PC-3 (cell line): ENCODE data around the gene DNAH1. TPM values are rescaled to one million over a fixed set of nuclear protein-coding genes. Genes with fewer than 3 reads are reported as not detected.
A peak's percentile ranks its signal among the peaks of the same experiment; 100 is the strongest.

Experiments used
- ATAC-seq: fragments of 200-7000 bp; cut with Tn5 transposase; 2 replicates; pipeline ENCODE4 v1.9.1; 2020; ENCODE audit warnings: mild to moderate bottlenecking, moderate library complexity
- BruUV-seq: library from RNA; stranded (reverse); fragments of 400-500 nt; replicated peaks from 2 replicates; lab custom pipeline; 2021; lab: Mats Ljungman, UMichigan
- CTCF ChIA-PET: fragments of 300-600 bp; sonication (Branson Sonifier 250); formaldehyde crosslinking; loops from one replicate; lab custom pipeline; 2022; ENCODE audit warnings: antibody characterized with exemption; lab: Charles Lee
- POLR2A ChIA-PET: fragments of 300-600 bp; sonication (Branson Sonifier 250); formaldehyde crosslinking; loops from one replicate; lab custom pipeline; 2022; ENCODE audit warnings: antibody characterized with exemption; ENCODE audit not compliant: unreplicated experiment; lab: Charles Lee
- DNase-seq: peaks from one replicate; pipeline ENCODE4 v3.0.0-alpha.2; 2015
- H2AFZ ChIP-seq: fragments of 300-600 bp; sonication (generic); 2 replicates; pipeline ENCODE4 v1.6.0; 2016; ENCODE audit warnings: antibody characterized with exemption, low read length
- H3F3A ChIP-seq: fragments of 300-600 bp; sonication (generic); one replicate; pipeline ENCODE4 v1.6.0; 2017; ENCODE audit warnings: antibody characterized with exemption, low read length, control low read depth, mild to moderate bottlenecking; ENCODE audit not compliant: unreplicated experiment
- H3K27ac ChIP-seq: fragments of 300-600 bp; sonication (generic); 2 replicates; pipeline ENCODE4 v1.5.1; 2016; ENCODE audit warnings: mild to moderate bottlenecking, low read length
- H3K27me3 ChIP-seq: fragments of 300-600 bp; sonication (generic); 2 replicates; pipeline ENCODE4 v1.6.1; 2016; ENCODE audit warnings: low read length, mixed read lengths
- H3K36me3 ChIP-seq: fragments of 300-600 bp; sonication (generic); 2 replicates; pipeline ENCODE4 v1.6.1; 2016; ENCODE audit warnings: low read depth, mixed run types, low read length, mixed read lengths
- H3K4me1 ChIP-seq: fragments of 300-600 bp; sonication (generic); 2 replicates; pipeline ENCODE4 v1.5.1; 2016; ENCODE audit warnings: low read length; ENCODE audit not compliant: insufficient read depth
- H3K4me2 ChIP-seq: fragments of 300-600 bp; sonication (generic); 2 replicates; pipeline ENCODE4 v1.6.0; 2016; ENCODE audit warnings: low read length
- H3K4me3 ChIP-seq: fragments of 300-600 bp; sonication (generic); 2 replicates; pipeline ENCODE4 v1.5.1; 2016; ENCODE audit warnings: mild to moderate bottlenecking, low read length, mixed read lengths
- H3K79me2 ChIP-seq: fragments of 300-600 bp; sonication (generic); 2 replicates; pipeline ENCODE4 v1.6.1; 2017; ENCODE audit warnings: low read length, mixed read lengths
- H3K9ac ChIP-seq: fragments of 300-600 bp; sonication (generic); 2 replicates; pipeline ENCODE4 v1.6.0; 2016; ENCODE audit warnings: mild to moderate bottlenecking, low read length
- H3K9me2 ChIP-seq: fragments of 300-600 bp; sonication (generic); replicated peaks from 2 replicates; pipeline ENCODE4 v1.6.1; 2016; ENCODE audit warnings: mixed run types, low read length, mixed read lengths
- H3K9me3 ChIP-seq: fragments of 300-600 bp; sonication (generic); 2 replicates; pipeline ENCODE4 v1.6.1; 2016; ENCODE audit warnings: low read length, mixed read lengths
- H4K20me1 ChIP-seq: fragments of 300-600 bp; sonication (generic); 2 replicates; pipeline ENCODE4 v1.6.1; 2016; ENCODE audit warnings: low read length, mixed read lengths
- EZH2 ChIP-seq: fragments of 300-600 bp; sonication (generic); IDR thresholded peaks from one replicate; pipeline ENCODE4 v1.6.1; 2017; ENCODE audit warnings: antibody characterized with exemption, mild to moderate bottlenecking, low read length; ENCODE audit not compliant: unreplicated experiment
- EZH2phosphoT487 ChIP-seq: fragments of 300-600 bp; sonication (generic); IDR thresholded peaks from 2 replicates; pipeline ENCODE4 v1.6.1; 2018; ENCODE audit warnings: mild to moderate bottlenecking, antibody characterized with exemption, low read length, borderline replicate concordance
- intact Hi-C: fragments of 100-400 bp; cut with micrococcal nuclease; formaldehyde crosslinking; loops from 2 replicates; pipeline ENCODE4 v1.9.0; 2023
- total RNA-seq: library from RNA; depleted of rRNA; stranded (reverse); fragments of >200 nt; gene quantifications from 2 replicates; pipeline ENCODE4 v1.2.3, GENCODE V29; 2014
- TF ChIP-seq, protein P1 (sequence below): fragments of 300-600 bp; sonication (generic); conservative IDR thresholded peaks from 2 replicates; pipeline ENCODE4 v1.5.1; 2017; ENCODE audit warnings: antibody characterized with exemption, low read depth, mild to moderate bottlenecking, low read length

Gene DNAH1
- total RNA-seq, 1 experiment from 2014 or later = 2.2 TPM

DNA sequence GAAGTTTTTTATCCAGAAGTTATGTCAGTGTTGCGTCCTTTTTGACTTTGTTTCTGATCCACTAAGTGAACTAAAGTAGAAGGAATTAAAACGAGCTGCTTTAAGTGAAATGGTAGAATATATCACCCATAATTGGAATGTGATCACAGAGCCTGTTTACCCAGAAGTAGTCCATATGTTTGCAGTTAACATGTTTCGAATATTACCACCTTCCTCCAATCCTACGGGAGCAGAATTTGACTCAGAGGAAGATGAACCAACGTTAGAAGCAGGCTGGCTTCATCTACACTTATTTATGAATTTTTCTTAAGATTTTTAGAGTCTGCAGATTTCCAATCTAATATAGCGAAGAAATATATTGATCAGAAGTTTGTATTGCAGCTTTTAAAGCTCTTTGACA, 57.6 kb downstream of the DNAH1 start:
- Histone ChIP-seq H3K4me1 (no peaks in the 10 kb centered on the region), H3K27ac (no peak overlapping the region), H3K4me3 (no peak overlapping the region), H4K20me1 (no peaks in the 10 kb centered on the region), H3F3A (no peaks in the 10 kb centered on the region), H3K9ac (no peak overlapping the region), H3K36me3 (no peaks in the 10 kb centered on the region), H3K9me3 (no peaks in the 10 kb centered on the region), H3K4me2 (no peak overlapping the region), H3K9me2 (no peaks in the 10 kb centered on the region), H3K79me2 (no peaks in the 10 kb centered on the region), H2AFZ (no peak overlapping the region), H3K27me3 (no peaks in the 10 kb centered on the region)
- TF ChIP-seq EZH2 = no peak
- TF ChIP-seq, protein P1, sequence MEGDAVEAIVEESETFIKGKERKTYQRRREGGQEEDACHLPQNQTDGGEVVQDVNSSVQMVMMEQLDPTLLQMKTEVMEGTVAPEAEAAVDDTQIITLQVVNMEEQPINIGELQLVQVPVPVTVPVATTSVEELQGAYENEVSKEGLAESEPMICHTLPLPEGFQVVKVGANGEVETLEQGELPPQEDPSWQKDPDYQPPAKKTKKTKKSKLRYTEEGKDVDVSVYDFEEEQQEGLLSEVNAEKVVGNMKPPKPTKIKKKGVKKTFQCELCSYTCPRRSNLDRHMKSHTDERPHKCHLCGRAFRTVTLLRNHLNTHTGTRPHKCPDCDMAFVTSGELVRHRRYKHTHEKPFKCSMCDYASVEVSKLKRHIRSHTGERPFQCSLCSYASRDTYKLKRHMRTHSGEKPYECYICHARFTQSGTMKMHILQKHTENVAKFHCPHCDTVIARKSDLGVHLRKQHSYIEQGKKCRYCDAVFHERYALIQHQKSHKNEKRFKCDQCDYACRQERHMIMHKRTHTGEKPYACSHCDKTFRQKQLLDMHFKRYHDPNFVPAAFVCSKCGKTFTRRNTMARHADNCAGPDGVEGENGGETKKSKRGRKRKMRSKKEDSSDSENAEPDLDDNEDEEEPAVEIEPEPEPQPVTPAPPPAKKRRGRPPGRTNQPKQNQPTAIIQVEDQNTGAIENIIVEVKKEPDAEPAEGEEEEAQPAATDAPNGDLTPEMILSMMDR = no peak
- no peak for TF ChIP-seq EZH2phosphoT487
- ChIA-PET CTCF (no interaction called here), POLR2A (no interaction called here)
- no TSS peak for BruUV-seq
- intact Hi-C loops = no loop called here
- DNase-seq (no peak), ATAC-seq (no peak)

DNA sequence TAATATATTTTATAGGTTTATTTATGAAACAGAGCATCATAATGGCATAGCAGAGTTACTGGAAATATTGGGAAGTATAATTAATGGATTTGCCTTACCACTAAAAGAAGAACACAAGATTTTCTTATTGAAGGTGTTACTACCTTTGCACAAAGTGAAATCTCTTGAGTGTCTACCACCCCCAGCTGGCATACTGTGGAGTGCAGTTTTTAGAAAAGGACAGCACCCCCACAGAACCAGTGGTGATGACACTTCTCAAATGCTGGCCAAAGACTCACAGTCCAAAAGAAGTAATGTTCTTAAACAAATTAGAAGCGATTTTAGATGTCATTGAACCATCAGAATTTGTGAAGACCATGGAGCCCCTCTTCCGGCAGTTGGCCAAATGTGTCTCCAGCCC, 58.1 kb downstream of the DNAH1 start:
- no peaks in the 10 kb centered on the region for H3K9me2 ChIP-seq
- no peak overlapping the region for H3K9ac ChIP-seq
- H3K27ac ChIP-seq = no peak overlapping the region
- no peaks in the 10 kb centered on the region for H3K36me3 ChIP-seq
- no peak overlapping the region for H3K4me3 ChIP-seq
- H3K27me3 ChIP-seq = no peaks in the 10 kb centered on the region
- H3K4me1 ChIP-seq = no peaks in the 10 kb centered on the region
- intact Hi-C loops = no loop called here
- POLR2A ChIA-PET = no interaction called here
- H3F3A ChIP-seq = no peaks in the 10 kb centered on the region
- TF ChIP-seq, protein P1 = 0 out of 2 replicates have a peak, but pooled peaks have one; percentile 26
- TF ChIP-seq EZH2phosphoT487 = no peak
- TF ChIP-seq EZH2 = no peak
- H2AFZ ChIP-seq = no peak overlapping the region
- ATAC-seq (no peak), DNase-seq (peak; percentile 15)
- H3K4me2 ChIP-seq = no peak overlapping the region
- H4K20me1 ChIP-seq = no peaks in the 10 kb centered on the region
- CTCF ChIA-PET = no interaction called here
- no TSS peak for BruUV-seq
- H3K9me3 ChIP-seq = no peaks in the 10 kb centered on the region
- no peaks in the 10 kb centered on the region for H3K79me2 ChIP-seq

DNA sequence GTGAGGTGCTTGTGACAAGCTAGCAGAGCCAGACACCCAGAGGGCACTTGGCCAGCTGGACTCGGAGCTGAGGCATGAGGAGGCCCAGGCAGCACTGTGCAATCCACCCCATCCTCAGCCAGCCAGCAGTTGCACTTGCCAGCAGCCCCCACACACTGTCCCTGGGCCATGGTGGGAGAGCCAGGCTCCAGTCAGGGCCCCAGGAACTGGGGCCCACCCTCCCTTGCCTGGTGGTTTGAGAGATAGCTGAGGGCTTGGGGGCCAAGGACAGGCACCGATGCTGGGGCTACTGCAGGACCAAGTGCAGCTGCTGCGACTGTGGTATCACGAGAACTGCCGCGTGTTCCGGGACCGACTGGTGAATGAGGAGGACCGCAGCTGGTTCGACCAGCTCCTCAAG, 63.5 kb downstream of the DNAH1 start:
- Histone ChIP-seq H2AFZ (no peak overlapping the region), H3K9me2 (no peaks in the 10 kb centered on the region), H3K27ac (no peak overlapping the region), H3K79me2 (no peaks in the 10 kb centered on the region), H3K9me3 (no peaks in the 10 kb centered on the region), H3K36me3 (no peaks in the 10 kb centered on the region), H3K9ac (no peak overlapping the region), H3K4me2 (no peak overlapping the region), H3K4me1 (no peaks in the 10 kb centered on the region), H3F3A (no peaks in the 10 kb centered on the region), H4K20me1 (no peaks in the 10 kb centered on the region), H3K4me3 (no peak overlapping the region), H3K27me3 (no peaks in the 10 kb centered on the region)
- CTCF ChIA-PET = no interaction called here
- intact Hi-C loops = no loop called here
- POLR2A ChIA-PET = no interaction called here
- DNase-seq = no peak
- no peak for ATAC-seq
- no peak for TF ChIP-seq EZH2phosphoT487
- BruUV-seq = no TSS peak
